ENCODE results near the gene FRAT1.

DNA sequence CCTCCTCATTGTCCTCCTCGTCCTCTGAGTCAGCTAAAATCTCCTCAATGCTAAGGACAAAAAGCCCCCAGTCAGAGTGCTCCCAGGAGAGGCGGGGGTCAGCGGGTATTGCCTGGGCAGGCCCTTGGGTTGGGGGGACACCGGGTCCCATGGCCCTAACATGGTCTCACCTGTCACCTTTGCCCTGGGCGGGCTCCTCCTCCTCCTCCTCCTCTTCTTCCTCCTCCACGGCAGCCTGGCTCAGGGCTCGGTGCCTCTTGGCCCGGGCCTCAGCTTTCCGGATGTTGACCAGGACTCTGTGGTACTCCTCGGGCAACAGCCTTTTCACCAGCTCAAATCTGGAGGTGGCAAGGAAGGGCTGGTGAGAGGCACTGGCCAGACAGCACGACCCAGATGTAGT, 47.5 kb downstream of the FRAT1 start:
- TF ChIP-seq POLR2A (IDR thresholded peaks at IDR 0.05): no peak
- no peak for TF ChIP-seq CTCF (IDR thresholded peaks at IDR 0.05)
